Vagina (tissue), 2 donors: ENCODE results near the gene FSTL4. TPM values are rescaled to one million over a fixed set of nuclear protein-coding genes. Genes with fewer than 3 reads are reported as not detected.
A peak's percentile ranks its signal among the peaks of the same experiment; 100 is the strongest.

Source experiments
- DNase-seq, 2 donors: peaks; one replicate each; pipeline ENCODE4 v3.0.0-alpha.2; 2017; ENCODE audit errors: extremely low spot score in 2 of 2
- H3K27ac ChIP-seq: fragments of 200-600 bp; sonication (generic); one replicate; pipeline ENCODE4 v1.5.1; 2019
- H3K27me3 ChIP-seq: fragments of 200-600 bp; sonication (generic); one replicate; pipeline ENCODE4 v1.5.1; 2019
- H3K36me3 ChIP-seq, 2 donors: fragments of 200-600 bp; sonication (generic); one replicate each; pipeline ENCODE4 v1.5.1; 2017 to 2019
- H3K4me1 ChIP-seq: fragments of 200-600 bp; sonication (generic); one replicate; pipeline ENCODE4 v1.5.1; 2019
- H3K4me3 ChIP-seq, 2 donors: fragments of 200-600 bp; sonication (generic); 1 replicate in 1 of 2; 2 replicates in 1 of 2; pipeline ENCODE4 v1.5.1; 2016 to 2019
- H3K9me3 ChIP-seq: fragments of 200-600 bp; sonication (generic); one replicate; pipeline ENCODE4 v1.5.1; 2019
- CTCF ChIP-seq, 3 experiments: fragments of 450-650 bp in 2 of 3; fragments of 200-600 bp in 1 of 3; sonication (generic) in 1 of 3; IDR thresholded peaks; one replicate each; pipeline ENCODE4 v1.5.1; 2017 to 2019; ENCODE audit warnings: antibody characterized with exemption in 3 of 3, mild to moderate bottlenecking in 2 of 3, moderate library complexity in 2 of 3
- POLR2A ChIP-seq, 2 donors: fragments of 450-650 bp; IDR thresholded peaks; one replicate each; pipeline ENCODE4 v1.6.1; 2017; ENCODE audit warnings: antibody characterized with exemption in 2 of 2, mild to moderate bottlenecking in 2 of 2, moderate library complexity in 2 of 2
- POLR2AphosphoS5 ChIP-seq, 2 donors: sonication (generic); formaldehyde crosslinking; IDR thresholded peaks; one replicate each; pipeline ENCODE4 v1.9.0; 2017; ENCODE audit warnings: antibody characterized with exemption in 2 of 2, mild to moderate bottlenecking in 2 of 2, low read depth in 1 of 2; ENCODE audit not compliant: insufficient read depth in 1 of 2
- intact Hi-C: fragments of 100-400 bp; cut with DNase I; formaldehyde crosslinking; loops from one replicate; pipeline ENCODE4 v1.15.1; 2023
- total RNA-seq: library from RNA; depleted of rRNA; stranded (reverse); fragments of >200 nt; gene quantifications from one replicate; pipeline ENCODE4 v1.2.3, GENCODE V29; 2016

The FSTL4 gene
- total RNA-seq, 1 donor from 2014 or later = 3.7 TPM

GRCh38 chr5:133409210-133409674, 203.1 kb downstream of the FSTL4 start:
- Histone ChIP-seq H3K4me3 (no peak overlapping the region), H3K36me3 (no peaks in the 10 kb centered on the region), H3K27me3 (no peaks in the 10 kb centered on the region), H3K27ac (no peak overlapping the region), H3K4me1 (no peaks in the 10 kb centered on the region), H3K9me3 (no peaks in the 10 kb centered on the region)
- no peak for TF ChIP-seq CTCF (IDR thresholded peaks at IDR 0.05)
- no peak for TF ChIP-seq POLR2A (IDR thresholded peaks at IDR 0.05)
- no peak for TF ChIP-seq POLR2AphosphoS5 (IDR thresholded peaks at IDR 0.05; ENCODE audit: insufficient read depth in 1 of 2, low read depth in 1 of 2)
- peak; percentile 61 to 77 for DNase-seq
- intact Hi-C loops = no loop called here

GRCh38 chr5:133408322-133408721, 204.0 kb downstream of the FSTL4 start:
- intact Hi-C loops = no loop called here
- DNase-seq = peak in 1 of 2 donors; percentile 74
- TF ChIP-seq POLR2AphosphoS5 (IDR thresholded peaks at IDR 0.05; ENCODE audit: insufficient read depth in 1 of 2, low read depth in 1 of 2) (no peak), CTCF (IDR thresholded peaks at IDR 0.05) (no peak), POLR2A (IDR thresholded peaks at IDR 0.05) (no peak)
- no peaks in the 10 kb centered on the region for H3K36me3 ChIP-seq
- H3K9me3 ChIP-seq = no peaks in the 10 kb centered on the region
- H3K27me3 ChIP-seq = no peaks in the 10 kb centered on the region
- H3K4me1 ChIP-seq = no peaks in the 10 kb centered on the region
- no peak overlapping the region for H3K27ac ChIP-seq
- no peak overlapping the region for H3K4me3 ChIP-seq

- intact Hi-C loops = no loop called here
- Histone ChIP-seq H3K36me3 (no peaks in the 10 kb centered on the region), H3K27ac (no peak overlapping the region), H3K4me1 (no peaks in the 10 kb centered on the region), H3K27me3 (no peaks in the 10 kb centered on the region), H3K4me3 (no peak overlapping the region), H3K9me3 (no peaks in the 10 kb centered on the region)
- peak; percentile 61 to 64 for DNase-seq
- TF ChIP-seq CTCF (IDR thresholded peaks at IDR 0.05) (no peak), POLR2AphosphoS5 (IDR thresholded peaks at IDR 0.05; ENCODE audit: insufficient read depth in 1 of 2, low read depth in 1 of 2) (no peak), POLR2A (IDR thresholded peaks at IDR 0.05) (no peak)
Measured at GRCh38 chr5:133406977-133407632, 205.2 kb downstream of the FSTL4 start.

- TF ChIP-seq POLR2A (IDR thresholded peaks at IDR 0.05) = no peak
- TF ChIP-seq CTCF (IDR thresholded peaks at IDR 0.05) = no peak
- no peak for TF ChIP-seq POLR2AphosphoS5 (IDR thresholded peaks at IDR 0.05; ENCODE audit: insufficient read depth in 1 of 2, low read depth in 1 of 2)
- Histone ChIP-seq H3K4me1 (no peaks in the 10 kb centered on the region), H3K27ac (no peak overlapping the region), H3K9me3 (no peaks in the 10 kb centered on the region), H3K36me3 (no peaks in the 10 kb centered on the region), H3K27me3 (no peaks in the 10 kb centered on the region), H3K4me3 (no peak overlapping the region)
- intact Hi-C loops = no loop called here
- peak in 1 of 2 donors; percentile 70 for DNase-seq
Measured at GRCh38 chr5:133406208-133406976, 205.9 kb downstream of the FSTL4 start.
